ENCODE measurements around the gene IL1RAP.

- TF ChIP-seq CTCF (conservative IDR thresholded peaks at IDR 0.05 in 1 of 2, IDR thresholded peaks at IDR 0.05 in 1 of 2; ENCODE audit: extremely low read depth in 1 of 2, insufficient read depth in 1 of 2, low read depth in 1 of 2, low read length in 2 of 2) (no peak), EZH2 (IDR thresholded peaks at IDR 0.05; ENCODE audit: borderline replicate concordance, low read length) (no peak)
Measured at GRCh38 chr3:190706582-190706981, 192.7 kb downstream of the IL1RAP start.

Measured in mammary epithelial cell (primary cell).